ENCODE measurements around the gene MTARC1. TPM values are rescaled to one million over a fixed set of nuclear protein-coding genes. Genes with fewer than 3 reads are reported as not detected.

Gene MTARC1
- total RNA-seq, 2 donors from 2014 or later, result 5.2 to 71.5 TPM

GRCh38 chr1:220815409-220815808 is 28.7 kb downstream of the MTARC1 start:
- Histone ChIP-seq H3K4me1 (peaks cover 3% of the 10 kb centered on the region), H3K36me3 (replicated peaks in 1 of 2; ENCODE audit: insufficient read depth in 1 of 2, low read depth in 2 of 2) (no peaks in the 10 kb centered on the region), H3K4me3 (no peak overlapping the region), H3K27me3 (no peaks in the 10 kb centered on the region), H3K9me3 (no peaks in the 10 kb centered on the region), H3K27ac (no peak overlapping the region)
- WGBS, 2 donors, result 71 to 85% methylated on average over 2 of the region's 2 CpGs
- DNase-seq, result no peak
- intact Hi-C loops (cut with DNase I), result loop anchor here (10.0 kb wide), 1 partner anchor 619 kb away; no protein-coding TSS in a partner anchor
- TF ChIP-seq POLR2A (IDR thresholded peaks at IDR 0.05) (no peak), CTCF (IDR thresholded peaks at IDR 0.05) (no peak)
- ATAC-seq, result no peak

- DNase-seq (peak in 1 of 4 donors; percentile 46), ATAC-seq (peak; percentile 62)
- 88 to 92% methylated on average over 1 of the region's 1 CpG for WGBS, 2 donors
- H3K27ac ChIP-seq, result peak overlapping the region in 1 of 4 donors; percentile 14
- H3K9me3 ChIP-seq, result no peaks in the 10 kb centered on the region
- H3K27me3 ChIP-seq, result no peaks in the 10 kb centered on the region
- H3K4me1 ChIP-seq, result no peaks in the 10 kb centered on the region
- no peak overlapping the region for H3K4me3 ChIP-seq
- intact Hi-C loops (cut with DNase I), result loop anchor here (10.0 kb wide), 1 partner anchor 617 kb away; no protein-coding TSS in a partner anchor
- no peaks in the 10 kb centered on the region for H3K36me3 ChIP-seq (replicated peaks in 1 of 2; ENCODE audit: insufficient read depth in 1 of 2, low read depth in 2 of 2)
- TF ChIP-seq POLR2A (IDR thresholded peaks at IDR 0.05) (no peak), CTCF (IDR thresholded peaks at IDR 0.05) (no peak)
Measured at GRCh38 chr1:220817907-220818306, 31.2 kb downstream of the MTARC1 start.

- WGBS, 2 donors, result 73 to 88% methylated on average over 14 of the region's 14 CpGs
- H3K4me3 ChIP-seq, result no peak overlapping the region
- H3K36me3 ChIP-seq (replicated peaks in 1 of 2; ENCODE audit: insufficient read depth in 1 of 2, low read depth in 2 of 2), result no peaks in the 10 kb centered on the region
- ATAC-seq (peak; percentile 69), DNase-seq (peak in 3 of 4 donors; percentile 16 to 57 (median 37))
- no peak for TF ChIP-seq POLR2A (IDR thresholded peaks at IDR 0.05)
- no peak for TF ChIP-seq CTCF (IDR thresholded peaks at IDR 0.05)
- intact Hi-C loops (cut with DNase I), result loop anchor here (10.0 kb wide), 1 partner anchor 616 kb away; no protein-coding TSS in a partner anchor
- H3K27me3 ChIP-seq, result no peaks in the 10 kb centered on the region
- H3K9me3 ChIP-seq, result no peaks in the 10 kb centered on the region
- H3K27ac ChIP-seq, result peak overlapping the region in 1 of 4 donors; percentile 14
- no peaks in the 10 kb centered on the region for H3K4me1 ChIP-seq
Measured at GRCh38 chr1:220818421-220819173, 31.9 kb downstream of the MTARC1 start.

GRCh38 chr1:220819467-220820026 is 32.8 kb downstream of the MTARC1 start:
- no peaks in the 10 kb centered on the region for H3K27me3 ChIP-seq
- 59 to 64% methylated on average over 1 of the region's 1 CpG for WGBS, 2 donors
- no peaks in the 10 kb centered on the region for H3K9me3 ChIP-seq
- H3K27ac ChIP-seq, result no peak overlapping the region
- H3K36me3 ChIP-seq (replicated peaks in 1 of 2; ENCODE audit: insufficient read depth in 1 of 2, low read depth in 2 of 2), result no peaks in the 10 kb centered on the region
- H3K4me1 ChIP-seq, result no peaks in the 10 kb centered on the region
- DNase-seq (no peak), ATAC-seq (no peak)
- no peak overlapping the region for H3K4me3 ChIP-seq
- intact Hi-C loops (cut with DNase I), result loop anchor here (10.0 kb wide), 1 partner anchor 615 kb away; no protein-coding TSS in a partner anchor
- no peak for TF ChIP-seq CTCF (IDR thresholded peaks at IDR 0.05)
- TF ChIP-seq POLR2A (IDR thresholded peaks at IDR 0.05), result no peak
